ENCODE results near the gene PRR27.

PRR27 gene

GRCh38 chr4:70153937-70154336, at the start of gene PRR27:
TSS of gene PRR27 (plus strand) at chr4:70154237. CDS start at chr4:70154376, 139 bp downstream.
- DNase-seq: no peak

GRCh38 chr4:70110917-70111316, 43.1 kb upstream of the PRR27 start:
- no peak for DNase-seq

- DNase-seq: no peak
Observed at GRCh38 chr4:70113656-70114055, 40.4 kb upstream of the PRR27 start.

- no peak for DNase-seq
Observed at GRCh38 chr4:70114096-70114495, 39.9 kb upstream of the PRR27 start.

GRCh38 chr4:70120323-70120722, 33.7 kb upstream of the PRR27 start:
- DNase-seq: no peak

GRCh38 chr4:70133473-70133872, 20.6 kb upstream of the PRR27 start:
- DNase-seq: no peak

- no peak for DNase-seq
Observed at GRCh38 chr4:70138751-70139150, 15.3 kb upstream of the PRR27 start.

GRCh38 chr4:70151271-70151670, 2.8 kb upstream of the PRR27 start:
- DNase-seq: no peak

- no peak for DNase-seq
Observed at GRCh38 chr4:70152088-70152487, 1.9 kb upstream of the PRR27 start.

- no peak for DNase-seq
Observed at GRCh38 chr4:70158576-70158975, 4.5 kb downstream of the PRR27 start.

GRCh38 chr4:70177090-70177489, 23.1 kb downstream of the PRR27 start:
- no peak for DNase-seq

GRCh38 chr4:70178075-70178660, 24.1 kb downstream of the PRR27 start:
- no peak for DNase-seq

GRCh38 chr4:70179811-70180210, 25.8 kb downstream of the PRR27 start:
- no peak for DNase-seq

- DNase-seq: no peak
Observed at GRCh38 chr4:70181864-70182263, 27.8 kb downstream of the PRR27 start.

GRCh38 chr4:70182517-70183167, 28.6 kb downstream of the PRR27 start:
- no peak for DNase-seq

- no peak for DNase-seq
Observed at GRCh38 chr4:70183168-70183939, 29.3 kb downstream of the PRR27 start.

- DNase-seq: no peak
Observed at GRCh38 chr4:70183940-70184246, 29.9 kb downstream of the PRR27 start.

- DNase-seq: no peak
Observed at GRCh38 chr4:70187216-70187615, 33.2 kb downstream of the PRR27 start.

- DNase-seq: no peak
Observed at GRCh38 chr4:70190579-70190978, 36.5 kb downstream of the PRR27 start.

GRCh38 chr4:70191647-70192046, 37.6 kb downstream of the PRR27 start:
- no peak for DNase-seq

- DNase-seq: no peak
Observed at GRCh38 chr4:70192895-70193294, 38.9 kb downstream of the PRR27 start.

GRCh38 chr4:70195425-70195824, 41.4 kb downstream of the PRR27 start, which contains the start of gene ODAM:
TSS of gene ODAM (plus strand) at chr4:70195725. CDS start at chr4:70196544, 819 bp downstream.
- no peak for DNase-seq

- DNase-seq: no peak
Observed at GRCh38 chr4:70196857-70197256, 42.8 kb downstream of the PRR27 start.

GRCh38 chr4:70197842-70198241, 43.8 kb downstream of the PRR27 start:
- DNase-seq: no peak

All from activated CD8-positive, alpha-beta memory T cell treated with anti-CD3 and anti-CD28 coated beads, Interleukin-2, amount 50 U/mL, for 4 hours (primary cell).